ENCODE results near the gene RNASE11. TPM values are rescaled to one million over a fixed set of nuclear protein-coding genes. Genes with fewer than 3 reads are reported as not detected.
"Not testable (repeated sequence)": the region's sequence is repeated elsewhere in the genome, so short reads cannot be mapped to it uniquely, and the experiment has no call there.

The RNASE11 gene
- polyA plus RNA-seq, 3 donors: not detected

DNA sequence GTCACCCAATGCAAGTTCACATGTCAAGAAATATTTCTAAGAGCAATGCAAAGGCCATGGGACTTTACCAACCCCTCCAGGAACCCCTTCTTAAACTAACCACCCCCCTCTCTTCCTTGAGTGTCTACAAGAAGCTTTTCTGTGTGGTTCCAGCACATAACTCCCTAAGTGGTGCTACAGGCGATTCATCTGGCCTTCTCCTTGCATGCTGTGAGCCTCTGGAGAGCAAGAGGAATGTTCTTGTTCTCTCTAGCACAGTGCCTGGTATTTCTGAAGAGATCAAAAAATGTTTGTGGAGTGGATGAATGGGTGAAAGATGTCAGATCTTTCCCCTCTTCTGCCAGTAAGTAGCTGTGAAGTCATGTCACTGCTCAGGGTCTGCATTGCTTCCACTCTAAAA is 9.3 kb upstream of the RNASE11 start:
- 62 to 76% (median 76%) methylated on average over 1 of the region's 1 CpG for WGBS, 3 donors
- no peak overlapping the region for H3K27ac ChIP-seq (ENCODE audit: low read depth, low read length)

DNA sequence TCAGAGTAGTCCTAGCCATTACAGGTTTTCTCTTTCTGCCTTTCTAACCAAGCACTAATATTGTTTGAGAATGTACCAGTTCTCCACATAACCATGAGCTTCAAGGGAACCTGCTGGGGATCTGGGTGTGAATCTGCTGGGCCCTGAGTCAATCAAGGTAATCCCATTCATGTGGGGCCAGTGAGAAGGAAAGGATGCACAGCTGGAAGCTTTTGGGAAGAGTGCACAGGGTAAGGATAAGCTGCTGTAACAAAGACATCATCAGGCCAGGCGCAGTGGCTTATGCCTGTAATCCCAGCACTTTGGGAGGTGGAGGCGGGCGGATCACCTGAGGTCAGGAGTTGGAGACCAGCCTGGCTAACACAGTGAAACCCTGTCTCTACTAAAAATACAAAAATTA is 7.9 kb upstream of the RNASE11 start:
- not testable (repeated sequence) for H3K27ac ChIP-seq (ENCODE audit: low read depth, low read length)
- WGBS, 3 donors: 93 to 100% (median 94%) methylated on average over 3 of the region's 3 CpGs

DNA sequence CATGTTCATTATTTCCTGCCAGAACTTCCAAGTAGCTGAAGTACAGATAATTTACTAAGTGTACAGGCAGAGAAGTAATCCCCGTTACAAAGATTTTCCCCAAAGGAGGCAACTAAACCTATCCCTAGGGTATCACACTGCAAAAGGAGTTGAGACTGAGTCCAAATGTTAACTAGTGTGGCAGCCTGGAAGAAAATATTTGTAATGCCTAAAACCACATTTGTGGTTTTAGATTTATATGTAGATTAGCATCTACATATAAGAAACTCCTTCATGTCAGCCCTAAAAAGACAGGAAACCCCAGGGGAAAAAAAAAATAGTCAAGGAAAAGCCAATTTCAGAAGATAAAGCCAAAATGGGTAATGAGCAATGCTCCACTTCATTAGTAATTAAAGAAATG is 4.8 kb upstream of the RNASE11 start:
- 35 to 68% (median 44%) methylated on average over 1 of the region's 1 CpG for WGBS, 3 donors
- H3K27ac ChIP-seq (ENCODE audit: low read depth, low read length): no peak overlapping the region

DNA sequence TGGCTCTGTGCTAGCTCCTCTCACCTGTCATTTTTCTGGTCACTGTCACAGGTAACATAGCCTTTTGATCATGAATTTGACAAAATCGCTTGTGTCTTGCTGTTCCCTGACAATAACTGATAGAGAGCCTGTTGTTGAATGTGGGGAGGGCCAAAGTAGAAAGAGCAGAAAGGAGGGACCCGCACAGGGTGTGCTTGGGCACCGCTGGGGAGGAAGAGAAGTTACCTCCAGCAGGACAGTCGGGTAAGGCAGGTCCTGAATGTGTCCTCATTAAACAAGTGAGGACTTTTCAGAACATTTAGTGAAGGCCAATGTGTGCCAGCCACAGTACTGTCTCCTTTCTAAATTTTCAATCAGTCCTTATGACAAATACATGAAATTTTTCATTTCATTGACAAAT is 3.4 kb upstream of the RNASE11 start, which contains the start of gene RNASE12:
TSS of gene RNASE12 (minus strand) at position 142 of the 400 bp plus-strand sequence. CDS start 653 bp downstream, outside the sequence.
- WGBS, 3 donors: 78 to 88% (median 83%) methylated on average over 4 of the region's 4 CpGs

DNA sequence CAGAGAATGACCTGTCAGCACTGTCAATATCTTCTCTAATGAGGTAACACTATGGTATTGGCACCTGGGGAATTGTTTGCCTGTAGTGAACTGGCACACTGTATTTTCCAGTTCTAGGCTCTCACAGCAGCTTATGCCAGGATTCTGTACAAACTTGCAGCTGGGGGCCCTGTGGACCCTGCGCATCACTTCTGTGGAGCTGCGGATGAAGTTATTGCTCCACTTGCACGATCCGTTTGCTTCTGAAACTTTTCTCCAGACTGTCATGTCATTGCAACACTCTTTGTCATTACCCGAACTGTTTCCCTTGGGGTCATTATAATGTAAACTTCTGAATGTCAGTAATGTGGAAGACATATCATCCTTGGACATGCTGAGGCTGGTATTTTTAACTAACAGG is 3.9 kb downstream of the RNASE11 start:
- H3K27ac ChIP-seq (ENCODE audit: low read depth, low read length): no peak overlapping the region
- 46 to 72% (median 47%) methylated on average over 5 of the region's 5 CpGs for WGBS, 3 donors

More for the DNA sequence above, 3.4 kb upstream of the RNASE11 start, which contains the start of gene RNASE12:
- no peak within 1 kb of the TSS for H3K27ac ChIP-seq (ENCODE audit: low read depth, low read length)

DNA sequence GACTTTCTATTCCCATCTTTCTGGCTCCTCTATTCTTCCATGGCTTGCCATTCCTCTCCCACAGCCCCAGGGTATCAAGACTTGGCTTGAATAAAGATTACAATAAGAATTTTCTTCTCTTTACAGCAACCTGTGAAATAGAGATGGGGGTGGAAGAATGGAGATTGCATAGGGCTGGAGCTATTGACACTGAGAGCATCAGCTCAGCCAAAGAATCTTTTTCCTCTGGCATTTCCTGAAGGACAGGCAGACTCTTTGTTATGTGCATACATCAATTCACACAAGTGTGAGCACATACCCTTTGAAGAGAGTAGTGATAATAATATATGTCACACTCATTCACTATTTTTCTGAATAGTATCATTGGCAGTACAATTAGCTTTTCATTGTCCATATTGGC is 4.7 kb downstream of the RNASE11 start:
- H3K27ac ChIP-seq (ENCODE audit: low read depth, low read length): no peak overlapping the region

DNA sequence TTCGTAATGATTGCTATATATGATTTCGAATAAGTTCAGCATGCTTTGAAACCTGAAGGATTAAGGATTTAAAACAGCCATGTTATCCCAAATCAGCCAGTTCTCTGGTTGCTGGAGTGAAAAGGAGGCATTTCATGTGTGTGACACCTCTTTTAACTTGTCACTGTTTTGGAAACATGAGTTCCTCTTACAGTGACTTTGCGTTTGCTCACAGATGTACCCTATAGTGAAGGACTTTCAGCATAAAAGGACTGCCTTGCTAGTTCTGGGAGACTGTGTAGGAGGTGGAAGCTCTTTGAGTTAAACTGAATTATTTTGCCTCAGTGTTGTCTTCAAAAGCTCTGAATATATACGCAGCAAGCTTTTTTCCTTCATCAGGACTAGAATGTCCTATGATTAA is 7.6 kb downstream of the RNASE11 start:
- 71 to 74% (median 72%) methylated on average over 4 of the region's 4 CpGs for WGBS, 3 donors
- H3K27ac ChIP-seq (ENCODE audit: low read depth, low read length): no peak overlapping the region

DNA sequence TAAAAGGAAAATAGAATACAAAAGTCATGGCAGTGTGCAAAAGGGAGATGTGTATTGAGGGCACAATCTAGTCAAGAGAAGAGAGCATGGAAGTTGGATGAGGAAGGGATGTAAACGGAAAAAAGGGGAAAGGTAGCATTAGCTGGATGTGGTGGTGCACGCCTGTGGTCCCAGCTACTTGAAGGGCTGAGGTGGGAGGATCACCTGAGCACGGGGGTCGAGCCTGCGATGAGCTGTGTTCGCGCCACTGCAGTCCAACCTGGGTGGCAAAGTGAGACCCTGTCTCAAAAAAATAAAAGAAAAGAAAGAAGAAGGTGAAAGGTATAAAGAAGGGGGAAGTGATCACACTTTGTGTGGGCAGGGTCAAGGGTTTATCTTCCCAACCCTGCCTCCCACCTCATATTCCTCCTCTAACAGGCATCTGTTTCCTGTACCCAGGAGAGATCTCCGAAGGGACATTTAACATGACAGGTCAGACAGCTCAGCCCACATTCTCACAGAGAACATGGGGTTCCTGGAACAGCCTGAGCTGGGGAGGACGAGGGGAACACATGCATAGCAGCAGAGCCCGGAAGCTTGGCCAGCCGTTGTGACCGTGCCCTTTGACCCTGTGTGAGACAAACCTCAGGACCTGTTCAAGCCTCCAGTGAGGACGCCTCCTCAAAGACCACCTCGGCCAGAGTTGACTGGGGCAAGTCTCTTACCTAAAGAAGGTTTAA is 8.9 kb downstream of the RNASE11 start:
- H3K27ac ChIP-seq (ENCODE audit: low read depth, low read length): no peak overlapping the region
- 66 to 74% (median 71%) methylated on average over 14 of the region's 14 CpGs for WGBS, 3 donors

DNA sequence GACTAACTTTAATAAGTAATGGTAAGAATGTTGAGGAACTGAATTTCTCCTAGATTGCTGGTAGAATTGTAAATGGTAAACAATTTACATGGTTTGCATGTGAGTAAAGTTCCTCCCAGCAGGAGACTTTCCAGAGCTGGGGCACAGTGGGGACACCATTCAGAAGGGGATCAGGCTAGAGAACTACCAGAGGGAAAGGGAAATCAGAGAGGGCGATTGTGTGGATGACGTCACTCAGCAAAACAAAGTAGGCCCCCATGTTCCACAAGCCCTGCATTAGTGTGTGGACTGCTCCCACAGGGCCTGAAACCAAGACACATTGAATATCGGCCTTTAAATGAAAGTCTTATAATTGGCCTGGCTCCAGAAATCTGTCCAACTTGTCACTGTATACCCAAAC is 9.5 kb downstream of the RNASE11 start:
- WGBS, 3 donors: 61 to 80% (median 78%) methylated on average over 3 of the region's 3 CpGs
- H3K27ac ChIP-seq (ENCODE audit: low read depth, low read length): no peak overlapping the region

DNA sequence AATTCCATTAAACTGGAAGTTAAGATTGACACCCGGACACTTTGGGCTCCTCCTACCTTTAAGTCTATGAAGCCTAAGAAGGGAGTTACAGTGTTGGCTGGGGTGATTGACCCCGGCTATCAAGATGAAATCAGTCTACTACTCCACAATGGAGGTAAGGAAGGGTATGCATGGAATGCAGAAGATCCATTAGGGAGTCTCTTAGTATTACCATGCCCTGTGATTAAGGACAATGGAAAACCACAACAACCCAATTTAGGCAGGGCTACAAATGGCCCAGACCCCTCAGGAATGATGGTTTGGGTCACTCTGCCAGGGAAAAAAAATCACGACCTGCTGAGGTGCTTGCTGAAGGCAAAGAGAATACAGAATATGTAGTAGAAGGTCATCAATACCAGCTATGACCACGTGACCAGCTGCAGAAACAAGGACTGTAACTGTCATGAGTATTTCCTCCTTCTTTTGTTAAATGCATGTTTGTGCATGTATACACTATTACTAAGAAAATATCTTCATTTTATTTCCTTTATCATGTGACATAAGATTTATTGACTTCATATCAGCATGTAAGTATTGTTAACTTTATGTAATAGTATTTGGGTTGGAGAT is 15.3 kb downstream of the RNASE11 start:
- not testable (repeated sequence) for H3K27ac ChIP-seq (ENCODE audit: low read depth, low read length)
- 61 to 83% (median 79%) methylated on average over 4 of the region's 4 CpGs for WGBS, 3 donors

DNA sequence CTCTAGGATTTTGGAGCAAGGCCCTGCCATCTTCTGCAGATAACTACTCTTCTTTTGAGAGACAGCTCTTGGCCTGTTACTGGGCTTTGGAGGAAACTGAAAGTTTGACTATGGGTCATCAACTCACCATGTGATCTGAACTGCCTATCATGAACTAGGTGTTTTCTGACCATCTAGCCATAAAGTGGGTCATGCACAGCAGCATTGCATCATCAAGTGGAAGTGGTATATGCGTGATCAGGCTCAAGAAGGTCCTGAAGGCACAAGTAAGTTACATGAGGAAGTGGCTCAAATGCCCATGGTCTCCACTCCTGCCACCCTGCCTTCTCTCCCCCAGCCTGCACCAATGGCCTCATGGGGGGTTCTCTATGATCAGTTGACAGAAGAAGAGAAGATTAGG is 17.1 kb downstream of the RNASE11 start:
- not testable (repeated sequence) for H3K27ac ChIP-seq (ENCODE audit: low read depth, low read length)
- 50 to 94% (median 50%) methylated on average over 1 of the region's 1 CpG for WGBS, 3 donors

DNA sequence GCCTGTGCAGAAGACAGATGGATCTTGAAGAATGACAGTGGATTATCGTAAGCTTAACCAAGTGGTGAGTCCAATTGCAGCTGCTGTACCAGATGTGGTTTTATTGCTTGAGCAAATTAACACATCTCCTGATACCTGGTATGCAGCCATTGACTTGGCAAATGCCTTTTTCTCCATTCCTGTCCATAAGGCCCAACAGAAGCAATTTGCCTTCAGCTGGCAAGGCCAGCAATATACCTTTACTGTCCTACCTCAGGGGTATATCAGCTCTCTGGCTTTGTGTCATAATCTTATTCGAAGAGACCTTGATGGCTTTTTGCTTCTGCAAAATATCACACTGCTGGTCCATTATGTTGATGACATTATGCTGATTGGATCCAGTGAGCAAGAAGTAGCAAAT is 17.9 kb downstream of the RNASE11 start:
- not testable (repeated sequence) for H3K27ac ChIP-seq (ENCODE audit: low read depth, low read length)
- 81 to 90% (median 87%) methylated on average over 2 of the region's 2 CpGs for WGBS, 3 donors

DNA sequence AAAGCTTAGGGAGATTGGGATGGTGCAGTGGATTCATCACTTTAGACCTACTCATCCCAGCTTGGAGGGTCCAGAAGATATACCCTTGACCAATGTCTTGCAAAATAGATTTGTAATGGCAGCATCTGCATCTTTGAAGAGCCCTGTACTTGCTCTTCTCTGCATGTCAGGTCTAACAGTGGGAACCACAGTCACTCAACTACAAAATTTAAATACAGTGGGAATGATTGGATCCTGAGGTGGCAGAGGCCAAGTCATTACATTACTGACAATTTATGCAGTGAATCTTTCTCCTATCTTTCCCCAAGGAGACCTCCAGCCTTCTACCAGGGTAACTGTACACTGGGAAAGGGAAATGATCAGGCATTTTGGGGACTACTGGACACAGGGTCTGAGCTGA is 18.7 kb downstream of the RNASE11 start:
- H3K27ac ChIP-seq (ENCODE audit: low read depth, low read length): no peak overlapping the region

DNA sequence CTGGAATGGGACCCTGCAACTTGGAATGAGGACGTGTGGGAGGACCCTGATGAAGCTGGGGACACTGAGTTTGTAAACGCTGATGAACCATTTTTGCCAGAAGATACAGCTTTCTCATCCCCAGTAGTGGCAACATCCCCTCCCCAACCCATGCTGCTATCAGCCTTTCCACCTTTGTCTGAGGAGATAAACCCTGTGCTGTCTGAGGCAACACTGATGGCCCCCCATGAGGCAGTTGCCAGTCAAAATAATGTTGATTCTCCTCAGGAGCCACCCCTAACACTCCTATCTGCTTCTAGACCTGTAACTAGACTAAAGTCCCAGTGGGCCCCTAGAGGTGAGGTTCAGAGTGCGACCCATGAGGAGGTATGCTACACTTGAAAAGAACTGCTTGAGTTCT is 19.4 kb downstream of the RNASE11 start:
- H3K27ac ChIP-seq (ENCODE audit: low read depth, low read length): no peak overlapping the region

DNA sequence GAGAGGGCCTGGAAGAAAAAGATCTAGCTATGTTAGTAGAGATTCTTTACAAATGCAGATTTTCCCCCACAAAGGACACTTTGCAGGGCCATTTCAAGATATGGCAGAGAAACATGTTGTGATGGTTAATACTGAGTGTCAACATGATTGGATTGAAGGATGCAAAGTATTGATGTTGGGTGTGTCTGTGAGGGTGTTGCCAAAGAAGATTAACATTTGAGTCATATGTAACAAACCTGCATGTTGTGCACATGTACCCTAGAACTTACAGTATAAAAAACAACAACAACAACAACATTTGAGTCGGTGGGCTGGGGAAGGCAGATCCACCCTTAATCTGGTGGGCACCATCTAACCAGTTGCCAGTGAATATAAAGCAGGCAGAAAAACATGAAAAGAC is 20.6 kb downstream of the RNASE11 start:
- WGBS, 3 donors: 76 to 89% (median 82%) methylated on average over 1 of the region's 1 CpG
- H3K27ac ChIP-seq (ENCODE audit: low read depth, low read length): not testable (repeated sequence)

More for the DNA sequence above, 19.4 kb downstream of the RNASE11 start:
- 71 to 89% (median 81%) methylated on average over 3 of the region's 3 CpGs for WGBS, 3 donors

DNA sequence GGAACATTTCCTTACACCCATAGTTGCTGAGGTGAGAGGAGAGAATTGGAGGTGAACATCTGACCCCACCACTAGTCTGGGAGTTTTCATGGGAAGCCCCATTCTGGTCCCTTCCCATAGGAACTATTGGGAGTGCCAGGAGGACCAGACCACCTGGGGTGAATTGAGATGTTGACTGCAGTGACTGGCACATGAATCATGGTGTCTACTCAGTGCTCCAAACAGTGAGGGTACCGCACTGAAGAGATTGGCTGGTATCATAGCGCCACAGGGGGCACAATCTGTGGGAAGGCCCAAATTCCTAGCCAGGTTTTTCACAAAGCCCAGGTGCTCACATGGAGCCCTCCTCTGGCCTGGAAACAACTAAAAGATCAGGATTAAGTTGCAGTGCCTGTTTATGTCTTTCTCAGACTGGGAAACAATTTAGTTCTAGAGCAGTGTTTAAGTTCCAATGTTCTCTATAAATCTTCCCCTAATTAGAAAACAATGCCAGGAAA is 23.3 kb downstream of the RNASE11 start:
- WGBS, 3 donors: 80 to 90% (median 89%) methylated on average over 2 of the region's 2 CpGs

DNA sequence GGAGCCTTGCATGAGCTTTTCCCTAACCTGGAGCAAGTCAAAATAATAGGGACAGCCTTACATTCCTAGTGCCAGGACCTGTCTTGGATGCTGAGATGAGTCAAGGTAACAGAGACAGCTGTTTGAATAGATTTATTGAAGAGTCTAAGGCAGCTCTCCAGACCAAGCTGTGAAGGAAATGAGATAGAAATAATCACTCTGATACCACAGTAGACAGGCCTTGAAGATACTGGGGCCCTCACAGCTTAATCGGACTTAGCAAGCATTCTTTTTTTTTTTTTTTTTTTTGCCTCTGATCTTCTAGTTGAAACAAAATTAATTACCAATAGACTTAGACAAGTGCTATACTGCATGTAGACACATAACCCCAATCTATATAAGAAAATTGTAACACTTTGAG is 23.8 kb downstream of the RNASE11 start:
- WGBS, 3 donors: 50 to 91% (median 80%) methylated on average over 1 of the region's 1 CpG

More for the DNA sequence above, 23.3 kb downstream of the RNASE11 start:
- no peak overlapping the region for H3K27ac ChIP-seq (ENCODE audit: low read depth, low read length)

DNA sequence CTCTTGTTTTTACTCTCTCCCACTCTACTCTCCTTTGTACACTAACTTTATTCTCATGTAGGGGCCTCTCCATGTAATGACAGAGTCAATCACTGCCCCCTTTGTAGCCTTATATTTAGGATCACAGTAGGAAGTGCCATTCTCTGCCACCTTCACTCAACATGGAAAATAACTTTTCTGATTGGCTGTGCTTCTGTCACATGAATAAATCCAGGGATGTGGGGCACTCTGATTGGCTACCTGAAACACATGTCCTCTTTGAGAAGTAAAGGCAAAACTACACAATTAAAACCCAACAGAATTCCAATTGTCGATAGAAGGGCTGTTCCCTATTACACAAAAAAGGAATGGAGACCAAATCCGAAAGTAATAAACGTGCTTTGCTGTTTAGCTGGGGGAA is 26.8 kb downstream of the RNASE11 start, which contains the start of gene RNASE9:
TSS of gene RNASE9 (minus strand) at position 87 of the 400 bp plus-strand sequence.
- WGBS, 3 donors: 90 to 93% (median 92%) methylated on average over 3 of the region's 3 CpGs
- no peak within 1 kb of the TSS for H3K27ac ChIP-seq (ENCODE audit: low read depth, low read length)

More for the DNA sequence above, 23.8 kb downstream of the RNASE11 start:
- H3K27ac ChIP-seq (ENCODE audit: low read depth, low read length): no peak overlapping the region

DNA sequence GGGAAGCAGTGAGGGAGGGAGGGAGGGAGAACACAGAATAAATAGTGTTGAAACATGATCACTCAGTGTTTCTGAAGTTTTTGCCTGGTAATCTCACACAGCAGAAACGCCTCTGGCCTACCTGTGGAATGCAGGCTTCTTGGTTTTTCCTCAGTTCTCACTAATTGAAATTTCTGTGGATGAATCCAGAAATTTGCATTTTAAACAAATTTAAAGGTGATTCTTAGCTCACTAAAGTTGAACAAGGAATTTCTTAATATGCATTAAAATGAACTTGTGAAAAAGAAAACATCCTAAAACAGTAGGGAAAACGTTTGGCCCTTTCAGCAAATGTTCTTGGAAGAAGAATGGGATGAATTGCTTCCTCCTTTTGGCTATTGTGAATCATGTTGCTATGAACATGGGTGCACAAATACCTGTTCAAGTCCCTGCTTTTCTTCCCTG is 28.3 kb downstream of the RNASE11 start:
- 43 to 56% (median 45%) methylated on average over 2 of the region's 2 CpGs for WGBS, 3 donors
- no peak overlapping the region for H3K27ac ChIP-seq (ENCODE audit: low read depth, low read length)

DNA sequence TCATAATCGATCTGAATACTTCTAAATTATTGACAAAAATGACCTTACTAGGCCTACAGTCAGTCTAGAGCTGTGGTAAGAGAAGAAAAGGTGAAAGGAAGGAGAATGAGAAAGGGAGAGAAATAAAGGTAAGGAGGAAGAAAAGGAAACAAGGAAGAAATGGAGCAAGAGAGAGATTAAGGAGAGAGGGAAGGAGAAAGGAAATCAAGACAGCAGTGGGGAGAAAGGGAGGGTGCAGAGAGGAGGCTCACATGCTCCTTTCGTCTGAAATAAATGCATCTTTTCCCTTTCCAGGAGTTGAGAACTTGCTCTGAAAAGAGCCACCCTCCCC is 30.6 kb downstream of the RNASE11 start:
- H3K27ac ChIP-seq (ENCODE audit: low read depth, low read length): no peak overlapping the region
- WGBS, 3 donors: 43 to 61% (median 47%) methylated on average over 2 of the region's 2 CpGs
